Heart left ventricle (tissue), 13 donors: ENCODE data around the gene KCNQ1.

Source experiments
- POLR2A ChIP-seq, 2 donors: fragments of 450-650 bp; IDR thresholded peaks; one replicate each; pipeline ENCODE4 v1.6.1; 2017; ENCODE audit warnings: antibody characterized with exemption in 2 of 2, mild to moderate bottlenecking in 2 of 2, moderate library complexity in 2 of 2
- TF ChIP-seq, protein P1 (sequence below), 12 donors: fragments of 200-600 bp; sonication (generic) in 4 of 12; IDR thresholded peaks; one replicate each; pipeline versions ENCODE4 v1.5.0 to v1.8.0; 2018 to 2022; ENCODE audit warnings: antibody characterized with exemption in 12 of 12, mild to moderate bottlenecking in 5 of 12
- donor health status: ischemic (EF 13 %, LVEDD 7.1; RV severe dilation, severe dysfunction).
- donor health status: DM: no; HTN: yes; CAD: no.
- donor health status: DM: no; HTN: no; CAD: no.
- donor health status: ischemic (EF 25% LVEDD 6.9; RV normal size, moderate dysfunction).
- donor health status: ischemic (EF 25% LVEDD 5.7; RV mildly dilated, moderate dysfunction).
- donor health status: ischemic (EF 35%, LVEDD 5.7; RV mildly dilated, moderate dysfunction).
- donor health status: nonischemic (EF 11% LVEDD 7.7; RV severe dilation, severe dysfunction).
- donor health status: DM: yes; HTN: yes; CAD: no.
- donor health status: PGD.
- donor health status: ischemic (EF 29% LVEDD 5.4; RV normal size, mild dysfunction).
- donor health status: nonischemic (EF 23%, LVEDD 6.1; RV moderate dilation, normal function).

DNA sequence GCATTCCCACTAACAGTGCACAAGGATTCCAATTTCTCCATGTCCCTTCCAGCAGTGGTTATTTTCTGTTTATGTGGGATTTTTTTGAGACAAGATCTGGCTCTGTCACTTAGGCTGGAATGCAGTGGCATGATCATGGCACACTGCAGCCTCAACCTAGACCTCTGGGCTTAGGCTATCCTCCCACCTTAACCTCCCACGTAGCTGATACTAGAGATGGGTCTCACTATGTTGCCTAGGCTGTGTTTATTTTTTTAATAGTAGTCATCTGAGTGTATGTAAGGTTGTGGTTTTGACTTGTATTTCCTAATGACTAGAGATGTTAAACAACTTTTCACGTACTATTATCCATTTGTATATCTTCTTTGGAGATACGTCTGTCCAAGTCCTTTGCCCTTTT lies 180.4 kb downstream of the KCNQ1 start:
- no peak for TF ChIP-seq POLR2A (IDR thresholded peaks at IDR 0.05)
- TF ChIP-seq, protein P1, sequence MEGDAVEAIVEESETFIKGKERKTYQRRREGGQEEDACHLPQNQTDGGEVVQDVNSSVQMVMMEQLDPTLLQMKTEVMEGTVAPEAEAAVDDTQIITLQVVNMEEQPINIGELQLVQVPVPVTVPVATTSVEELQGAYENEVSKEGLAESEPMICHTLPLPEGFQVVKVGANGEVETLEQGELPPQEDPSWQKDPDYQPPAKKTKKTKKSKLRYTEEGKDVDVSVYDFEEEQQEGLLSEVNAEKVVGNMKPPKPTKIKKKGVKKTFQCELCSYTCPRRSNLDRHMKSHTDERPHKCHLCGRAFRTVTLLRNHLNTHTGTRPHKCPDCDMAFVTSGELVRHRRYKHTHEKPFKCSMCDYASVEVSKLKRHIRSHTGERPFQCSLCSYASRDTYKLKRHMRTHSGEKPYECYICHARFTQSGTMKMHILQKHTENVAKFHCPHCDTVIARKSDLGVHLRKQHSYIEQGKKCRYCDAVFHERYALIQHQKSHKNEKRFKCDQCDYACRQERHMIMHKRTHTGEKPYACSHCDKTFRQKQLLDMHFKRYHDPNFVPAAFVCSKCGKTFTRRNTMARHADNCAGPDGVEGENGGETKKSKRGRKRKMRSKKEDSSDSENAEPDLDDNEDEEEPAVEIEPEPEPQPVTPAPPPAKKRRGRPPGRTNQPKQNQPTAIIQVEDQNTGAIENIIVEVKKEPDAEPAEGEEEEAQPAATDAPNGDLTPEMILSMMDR (IDR thresholded peaks at IDR 0.05): no peak
